Progenitor cell of endocrine pancreas (in vitro differentiated cells): ENCODE results near the gene CCER1. TPM values are rescaled to one million over a fixed set of nuclear protein-coding genes. Genes with fewer than 3 reads are reported as not detected.

Experiments
- DNase-seq: peaks from one replicate; pipeline ENCODE4 v3.0.0; 2021; ENCODE audit warnings: low spot score; ENCODE audit not compliant: unreplicated experiment
- H3K27ac Mint-ChIP-seq: 2 replicates; pipeline ENCODE4 v1.8.0; 2021; ENCODE audit warnings: mild to moderate bottlenecking, moderate library complexity, mixed read lengths
- H3K27me3 Mint-ChIP-seq: 2 replicates; pipeline ENCODE4 v1.8.0; 2021; ENCODE audit warnings: mixed read lengths
- H3K36me3 Mint-ChIP-seq: 2 replicates; pipeline ENCODE4 v1.8.0; 2022; ENCODE audit warnings: mixed read lengths; ENCODE audit not compliant: insufficient read depth
- H3K4me1 Mint-ChIP-seq: 2 replicates; pipeline ENCODE4 v1.8.0; 2021; ENCODE audit warnings: low read depth, mixed read lengths
- H3K4me3 Mint-ChIP-seq: 2 replicates; pipeline ENCODE4 v1.8.0; 2021; ENCODE audit warnings: low read depth, mild to moderate bottlenecking, moderate library complexity, mixed read lengths
- H3K9me3 Mint-ChIP-seq: 2 replicates; pipeline ENCODE4 v1.8.0; 2021; ENCODE audit warnings: low read depth, mixed read lengths
- total RNA-seq: library from RNA; stranded (reverse); gene quantifications from 2 replicates; pipeline ENCODE4 v1.2.1, GENCODE V29; 2021
- TF ChIP-seq, protein P1 (sequence below): fragments of 200-600 bp; sonication (generic); IDR thresholded peaks from one replicate; pipeline ENCODE4 v1.5.0; 2021; ENCODE audit warnings: antibody characterized with exemption, mild to moderate bottlenecking; ENCODE audit not compliant: unreplicated experiment

The CCER1 gene
- total RNA-seq, 1 donor from 2014 or later, result not detected

DNA sequence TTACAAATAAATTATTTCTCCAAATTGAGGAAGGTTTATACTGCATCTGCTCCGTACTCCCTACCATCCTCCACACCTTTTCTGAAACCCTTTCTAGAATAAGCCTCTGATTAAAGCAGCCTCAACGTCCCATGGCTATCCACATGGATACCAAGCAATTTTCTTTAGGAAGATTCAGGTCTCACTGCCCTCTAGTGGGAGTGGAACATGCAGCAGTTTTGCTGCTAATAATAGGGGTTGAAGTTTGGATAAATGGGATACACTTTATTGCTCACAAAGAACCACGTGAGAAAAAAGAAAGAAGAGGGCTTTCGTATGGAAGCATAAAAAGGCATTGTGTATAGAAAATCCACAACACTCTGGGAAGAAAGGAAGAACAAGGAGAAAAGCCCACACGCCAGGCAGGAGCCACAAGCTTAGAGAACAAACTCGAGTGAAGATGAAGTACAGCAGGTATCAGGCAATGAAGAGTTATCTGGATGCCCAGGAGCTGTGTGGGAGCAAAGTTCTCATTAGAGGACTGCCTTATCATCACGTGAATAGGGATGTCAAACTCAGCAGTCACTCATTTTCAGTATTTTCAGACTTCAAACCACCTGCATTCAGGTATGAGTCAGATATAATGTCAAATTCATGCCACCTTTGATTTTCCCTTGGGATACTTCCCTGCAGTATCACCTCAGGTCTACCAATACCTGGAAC, 45.8 kb downstream of the CCER1 start:
- TF ChIP-seq, protein P1, sequence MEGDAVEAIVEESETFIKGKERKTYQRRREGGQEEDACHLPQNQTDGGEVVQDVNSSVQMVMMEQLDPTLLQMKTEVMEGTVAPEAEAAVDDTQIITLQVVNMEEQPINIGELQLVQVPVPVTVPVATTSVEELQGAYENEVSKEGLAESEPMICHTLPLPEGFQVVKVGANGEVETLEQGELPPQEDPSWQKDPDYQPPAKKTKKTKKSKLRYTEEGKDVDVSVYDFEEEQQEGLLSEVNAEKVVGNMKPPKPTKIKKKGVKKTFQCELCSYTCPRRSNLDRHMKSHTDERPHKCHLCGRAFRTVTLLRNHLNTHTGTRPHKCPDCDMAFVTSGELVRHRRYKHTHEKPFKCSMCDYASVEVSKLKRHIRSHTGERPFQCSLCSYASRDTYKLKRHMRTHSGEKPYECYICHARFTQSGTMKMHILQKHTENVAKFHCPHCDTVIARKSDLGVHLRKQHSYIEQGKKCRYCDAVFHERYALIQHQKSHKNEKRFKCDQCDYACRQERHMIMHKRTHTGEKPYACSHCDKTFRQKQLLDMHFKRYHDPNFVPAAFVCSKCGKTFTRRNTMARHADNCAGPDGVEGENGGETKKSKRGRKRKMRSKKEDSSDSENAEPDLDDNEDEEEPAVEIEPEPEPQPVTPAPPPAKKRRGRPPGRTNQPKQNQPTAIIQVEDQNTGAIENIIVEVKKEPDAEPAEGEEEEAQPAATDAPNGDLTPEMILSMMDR, result peak; percentile 89
- H3K27ac Mint-ChIP-seq, result no peak overlapping the region
- DNase-seq, result peak; percentile 11
- no peak overlapping the region for H3K4me3 Mint-ChIP-seq
- peaks cover 9% of the 10 kb centered on the region for H3K4me1 Mint-ChIP-seq
- H3K27me3 Mint-ChIP-seq, result no peaks in the 10 kb centered on the region
- no peaks in the 10 kb centered on the region for H3K9me3 Mint-ChIP-seq
- H3K36me3 Mint-ChIP-seq, result no peaks in the 10 kb centered on the region

DNA sequence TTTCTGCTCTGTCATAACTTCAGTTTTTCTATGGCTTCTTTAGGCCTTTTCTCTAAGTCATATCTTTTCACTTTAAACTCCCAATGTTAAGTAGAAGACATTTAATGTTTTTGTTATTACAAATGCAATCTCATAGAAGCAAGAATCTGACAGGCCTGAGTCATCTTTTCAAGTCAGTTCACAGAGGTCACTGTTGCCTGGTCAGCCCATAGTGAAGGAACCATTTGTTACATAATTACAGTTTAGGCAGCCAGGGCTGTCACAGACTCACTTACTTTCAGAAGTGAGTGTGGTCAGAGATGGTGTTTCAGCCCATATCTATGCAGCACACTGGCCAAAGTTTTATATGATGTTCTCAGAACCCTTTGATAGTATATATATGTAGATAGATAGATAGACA, 46.5 kb downstream of the CCER1 start:
- Mint-ChIP-seq H3K27ac (no peak overlapping the region), H3K27me3 (no peaks in the 10 kb centered on the region), H3K4me3 (no peak overlapping the region), H3K4me1 (peaks cover 9% of the 10 kb centered on the region), H3K36me3 (no peaks in the 10 kb centered on the region), H3K9me3 (no peaks in the 10 kb centered on the region)
- TF ChIP-seq, protein P1, result no peak
- DNase-seq, result no peak

DNA sequence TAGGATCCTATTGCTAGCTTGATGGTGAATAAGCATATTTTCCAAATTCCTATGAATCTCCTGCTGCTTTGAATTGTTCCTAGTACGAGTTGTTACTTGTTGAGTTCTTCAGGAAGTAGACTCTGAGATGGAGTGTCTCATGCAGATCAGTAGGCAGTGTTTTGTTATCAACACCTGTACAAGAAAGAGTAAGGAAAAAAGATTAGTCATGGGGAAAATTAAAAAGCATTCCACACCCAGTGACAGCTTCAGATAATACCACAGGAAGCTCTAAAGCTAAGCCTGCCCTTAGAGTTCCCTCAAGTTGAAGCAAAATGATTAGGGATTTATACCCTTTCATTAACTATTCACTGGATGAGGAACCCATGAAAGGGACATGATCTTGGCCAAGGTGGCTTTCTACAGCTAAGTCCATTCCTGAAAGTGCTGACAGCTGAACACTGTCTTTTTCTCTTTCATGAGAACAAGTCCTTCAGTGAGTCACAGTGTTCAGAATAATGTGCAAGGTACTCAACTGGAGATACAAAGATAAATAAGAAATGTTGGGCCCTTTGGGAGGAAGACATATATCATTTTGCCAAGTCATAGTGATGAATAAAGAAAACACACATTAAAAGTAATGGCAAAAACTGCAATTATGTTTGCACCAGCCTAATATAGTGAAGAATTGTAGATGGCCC, 49.1 kb downstream of the CCER1 start:
- Mint-ChIP-seq H3K36me3 (no peaks in the 10 kb centered on the region), H3K4me3 (no peak overlapping the region), H3K9me3 (peaks cover 3% of the 10 kb centered on the region), H3K27me3 (no peaks in the 10 kb centered on the region), H3K4me1 (peaks cover 9% of the 10 kb centered on the region), H3K27ac (no peak overlapping the region)
- TF ChIP-seq, protein P1, result no peak
- no peak for DNase-seq

DNA sequence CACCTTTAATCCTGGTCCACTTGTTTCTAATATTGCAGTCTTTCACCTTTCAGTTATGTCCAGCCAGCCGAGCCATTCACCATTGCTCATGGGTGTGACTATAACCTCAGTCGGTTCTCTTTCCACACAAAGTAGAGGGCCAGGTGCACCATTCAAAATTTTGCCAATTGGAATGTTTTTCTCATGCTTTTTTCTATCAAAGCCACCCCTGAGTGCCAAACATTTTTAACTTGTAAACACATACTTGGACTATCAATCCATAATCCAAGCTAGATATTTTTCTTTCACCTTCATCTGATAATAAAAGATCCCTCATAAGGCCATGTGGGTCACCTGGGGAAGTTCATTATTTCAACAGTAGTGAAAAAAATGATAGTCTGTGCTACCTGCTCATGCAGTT, 52.4 kb downstream of the CCER1 start:
- TF ChIP-seq, protein P1, result no peak
- H3K4me1 Mint-ChIP-seq, result peaks cover 3% of the 10 kb centered on the region
- H3K36me3 Mint-ChIP-seq, result no peaks in the 10 kb centered on the region
- H3K9me3 Mint-ChIP-seq, result peaks cover 8% of the 10 kb centered on the region
- DNase-seq, result no peak
- no peak overlapping the region for H3K4me3 Mint-ChIP-seq
- H3K27ac Mint-ChIP-seq, result no peak overlapping the region
- peaks cover 5% of the 10 kb centered on the region for H3K27me3 Mint-ChIP-seq

Other genes starting within 250 kb of the CCER1 start
- not detected in 2 replicates for gene EPYC, start 49.8 kb upstream of the CCER1 start, total RNA-seq
- not detected in 2 replicates for gene KERA, start 102.8 kb upstream of the CCER1 start, total RNA-seq
- 0.16 TPM in 1 of 2 replicates, not detected in the other for gene LUM, start 156.3 kb upstream of the CCER1 start, total RNA-seq
- gene DCN, start 227.6 kb upstream of the CCER1 start, total RNA-seq, result 0.55 TPM in 1 of 2 replicates, not detected in the other